ENCODE results near the gene TTLL11. TPM values are rescaled to one million over a fixed set of nuclear protein-coding genes. Genes with fewer than 3 reads are reported as not detected.

TTLL11 gene
- polyA plus RNA-seq, 1 donor from 2014 or later, result 8.0 TPM

- Histone ChIP-seq H3K36me3 (ENCODE audit: insufficient read depth, low read length) (no peaks in the 10 kb centered on the region), H2AFZ (ENCODE audit: low read depth, low read length) (no peak overlapping the region), H3K9ac (ENCODE audit: low read length) (no peak overlapping the region), H3K79me2 (replicated peaks; ENCODE audit: insufficient read depth, low read length) (no peaks in the 10 kb centered on the region), H3K27me3 (ENCODE audit: insufficient read depth, low read depth, low read length) (no peaks in the 10 kb centered on the region), H3K4me3 (ENCODE audit: low read length) (no peak overlapping the region), H3K27ac (ENCODE audit: low read length) (no peak overlapping the region), H3F3A (ENCODE audit: insufficient read depth, low read length, poor library complexity, severe bottlenecking) (no peaks in the 10 kb centered on the region), H4K20me1 (ENCODE audit: insufficient read depth) (no peaks in the 10 kb centered on the region), H3K9me2 (ENCODE audit: insufficient read depth, low read length) (no peaks in the 10 kb centered on the region), H3K4me2 (ENCODE audit: low read length) (no peak overlapping the region), H3K9me3 (ENCODE audit: low read length) (no peaks in the 10 kb centered on the region)
- no peak for TF ChIP-seq REST (IDR thresholded peaks at IDR 0.05; ENCODE audit: borderline replicate concordance)
- no peak for TF ChIP-seq TAF1 (IDR thresholded peaks at IDR 0.05; ENCODE audit: low read depth)
- TF ChIP-seq SMC3 (conservative IDR thresholded peaks at IDR 0.05; ENCODE audit: poor library complexity), result no peak
- TF ChIP-seq EZH2 (IDR thresholded peaks at IDR 0.05; ENCODE audit: borderline replicate concordance, insufficient read depth, low read length, poor library complexity, severe bottlenecking), result no peak
- no peak for TF ChIP-seq RAD21 (conservative IDR thresholded peaks at IDR 0.05)
- no peak for TF ChIP-seq CTCF (IDR thresholded peaks at IDR 0.05; ENCODE audit: poor library complexity, severe bottlenecking)
- no peak for TF ChIP-seq POLR2AphosphoS5 (IDR thresholded peaks at IDR 0.05)
- no peak for TF ChIP-seq EP300 (conservative IDR thresholded peaks at IDR 0.05; ENCODE audit: poor library complexity, severe bottlenecking)
- no peak for TF ChIP-seq MXI1 (conservative IDR thresholded peaks at IDR 0.05; ENCODE audit: poor library complexity, severe bottlenecking)
These were observed 255.8 kb downstream of the TTLL11 start for GRCh38 chr9:121837113-121837961.

DNA sequence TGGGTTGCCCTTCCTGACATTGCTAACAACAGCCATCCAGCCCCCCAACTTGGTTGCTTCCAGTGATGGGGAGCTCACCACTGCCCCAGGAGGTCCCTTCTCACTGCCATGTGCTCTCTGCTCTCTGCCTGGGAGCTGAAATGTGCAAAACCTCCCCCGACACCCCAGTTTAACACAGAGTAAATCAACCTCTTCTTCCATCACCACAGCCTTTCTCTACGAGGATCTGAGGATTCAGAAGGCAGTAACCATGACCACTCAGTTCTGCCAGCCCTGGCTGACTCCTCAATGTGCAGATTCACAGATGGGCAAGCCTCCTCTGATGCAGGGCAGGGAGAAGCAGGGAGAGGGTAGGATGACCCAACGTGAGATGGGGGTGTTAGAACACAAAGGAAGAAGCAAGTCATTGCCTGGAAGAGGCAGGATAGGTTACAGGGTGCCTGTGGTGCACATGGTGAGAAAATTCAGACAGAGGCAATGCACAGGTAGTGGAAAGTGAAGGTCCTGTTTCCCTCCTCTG lies 256.7 kb downstream of the TTLL11 start:
- H3K9ac ChIP-seq (ENCODE audit: low read length), result no peak overlapping the region
- no peak overlapping the region for H3K27ac ChIP-seq (ENCODE audit: low read length)
- H3K4me2 ChIP-seq (ENCODE audit: low read length), result no peak overlapping the region

More for the DNA sequence above, 256.7 kb downstream of the TTLL11 start:
- Histone ChIP-seq H3K36me3 (ENCODE audit: insufficient read depth, low read length) (no peaks in the 10 kb centered on the region), H3K4me3 (ENCODE audit: low read length) (no peak overlapping the region), H3F3A (ENCODE audit: insufficient read depth, low read length, poor library complexity, severe bottlenecking) (no peaks in the 10 kb centered on the region), H3K9me2 (ENCODE audit: insufficient read depth, low read length) (no peaks in the 10 kb centered on the region), H3K79me2 (replicated peaks; ENCODE audit: insufficient read depth, low read length) (no peaks in the 10 kb centered on the region), H4K20me1 (ENCODE audit: insufficient read depth) (no peaks in the 10 kb centered on the region), H3K9me3 (ENCODE audit: low read length) (no peaks in the 10 kb centered on the region), H3K27me3 (ENCODE audit: insufficient read depth, low read depth, low read length) (no peaks in the 10 kb centered on the region), H2AFZ (ENCODE audit: low read depth, low read length) (no peak overlapping the region)
- TF ChIP-seq CTCF (IDR thresholded peaks at IDR 0.05; ENCODE audit: poor library complexity, severe bottlenecking), result no peak
- no peak for TF ChIP-seq EZH2 (IDR thresholded peaks at IDR 0.05; ENCODE audit: borderline replicate concordance, insufficient read depth, low read length, poor library complexity, severe bottlenecking)
- no peak for TF ChIP-seq TAF1 (IDR thresholded peaks at IDR 0.05; ENCODE audit: low read depth)
- TF ChIP-seq RAD21 (conservative IDR thresholded peaks at IDR 0.05), result no peak
